GM18499 (cell line): Measurements from ENCODE around the gene PMVK.

Experiments
- ATAC-seq: cut with Tn5 transposase; IDR thresholded peaks from one replicate; pipeline ENCODE4 v1.9.1; 2021; ENCODE audit warnings: moderate number of reproducible peaks; ENCODE audit not compliant: insufficient read depth, unreplicated experiment

Gene PMVK

DNA sequence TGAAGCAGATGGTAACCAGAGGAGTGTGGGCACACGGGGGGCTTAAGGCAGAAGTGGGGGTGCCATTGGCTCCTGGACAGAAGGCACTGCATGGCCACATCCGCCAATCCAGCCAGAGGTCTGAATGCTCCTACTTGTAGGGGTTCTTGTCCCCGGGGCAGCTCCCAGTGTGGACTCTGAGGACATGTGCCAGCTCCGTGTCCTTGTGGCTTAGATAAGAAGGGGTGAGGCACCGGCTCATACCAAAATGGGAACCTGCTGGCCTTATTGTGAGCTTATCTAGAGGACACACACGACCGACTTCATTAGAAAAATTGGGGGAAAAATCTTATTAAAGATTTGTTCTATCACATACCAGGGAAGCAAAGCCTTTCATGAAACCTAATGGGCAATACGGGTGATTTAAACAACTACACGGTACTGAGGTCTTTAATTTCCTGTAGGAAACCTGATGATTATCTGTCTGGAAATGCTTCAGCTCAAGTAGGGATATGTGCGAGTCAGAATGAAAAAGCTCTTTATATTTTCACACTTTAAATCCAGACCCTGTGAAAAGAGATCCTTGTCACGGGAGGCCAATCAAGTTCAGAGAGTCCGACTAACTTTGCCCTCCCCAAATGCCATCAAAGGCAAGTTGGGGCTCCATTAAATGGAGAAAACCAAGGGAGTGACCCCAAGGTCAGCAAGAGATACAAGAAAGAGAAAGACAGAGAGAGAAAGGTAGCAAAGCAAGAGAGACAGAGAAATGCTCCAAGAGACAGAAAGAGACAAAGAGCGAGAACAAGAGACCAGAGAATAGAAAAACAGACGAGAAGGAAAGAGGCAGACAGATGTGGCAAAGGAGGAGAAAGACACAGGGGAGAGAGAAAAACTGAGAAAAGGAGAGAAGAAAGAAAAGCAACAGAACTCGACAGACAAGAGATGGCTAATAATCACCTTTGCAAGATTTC lies 52.3 kb downstream of the PMVK start:
- no peak for ATAC-seq

DNA sequence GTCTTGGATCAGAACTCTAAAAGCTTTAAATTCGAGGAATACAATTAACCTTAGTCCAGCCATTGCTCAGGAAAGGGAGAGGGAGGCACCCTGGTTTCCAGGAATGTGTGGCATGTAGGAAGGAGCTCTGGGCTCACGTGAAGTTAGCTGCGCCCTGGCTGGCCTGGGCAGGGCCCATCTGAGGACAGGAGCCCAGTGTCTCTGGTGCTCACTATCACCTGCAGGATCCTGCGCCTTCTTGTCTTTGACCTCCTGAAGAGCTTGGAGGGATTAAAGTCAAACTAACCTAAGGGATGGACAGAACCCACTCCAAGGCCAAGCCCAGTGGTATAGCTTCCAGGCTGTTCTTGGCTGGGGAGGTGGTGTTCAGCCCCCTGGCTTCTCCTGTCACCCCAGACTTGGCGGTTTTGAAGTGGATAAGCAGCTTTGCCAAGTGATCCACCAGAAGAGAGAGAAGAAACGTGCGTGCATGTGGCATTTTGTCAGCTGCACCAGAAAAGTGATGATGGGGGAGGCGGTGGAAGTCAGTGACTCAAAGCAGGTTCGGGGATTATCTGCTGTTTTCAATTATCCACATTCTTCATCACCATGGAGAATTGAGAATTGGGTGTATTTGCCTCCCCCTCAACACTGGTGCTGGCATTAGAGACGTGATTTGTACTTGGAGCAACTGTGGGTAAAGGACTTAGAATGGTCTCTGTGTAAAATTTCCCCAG lies 54.5 kb downstream of the PMVK start:
- ATAC-seq = no peak

DNA sequence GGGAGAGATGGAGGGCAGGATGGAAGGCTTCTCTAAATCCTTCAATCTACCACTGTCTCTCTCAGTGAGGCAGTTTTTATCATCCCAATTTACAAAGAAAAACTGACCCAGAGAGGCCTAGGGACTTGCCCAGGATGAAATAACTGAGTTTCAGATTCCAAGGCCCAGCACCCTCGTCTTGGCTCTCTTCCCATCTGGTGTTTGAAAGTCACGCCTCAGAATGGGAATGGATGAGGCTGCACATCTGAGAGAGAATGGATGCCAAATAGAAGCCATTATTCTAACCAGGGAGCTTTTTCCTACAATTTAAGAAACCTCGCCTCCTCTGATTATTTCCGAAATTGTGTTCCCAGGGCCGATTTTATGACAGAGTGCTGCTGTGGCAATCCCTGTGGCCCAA lies 55.8 kb downstream of the PMVK start:
- ATAC-seq = no peak

DNA sequence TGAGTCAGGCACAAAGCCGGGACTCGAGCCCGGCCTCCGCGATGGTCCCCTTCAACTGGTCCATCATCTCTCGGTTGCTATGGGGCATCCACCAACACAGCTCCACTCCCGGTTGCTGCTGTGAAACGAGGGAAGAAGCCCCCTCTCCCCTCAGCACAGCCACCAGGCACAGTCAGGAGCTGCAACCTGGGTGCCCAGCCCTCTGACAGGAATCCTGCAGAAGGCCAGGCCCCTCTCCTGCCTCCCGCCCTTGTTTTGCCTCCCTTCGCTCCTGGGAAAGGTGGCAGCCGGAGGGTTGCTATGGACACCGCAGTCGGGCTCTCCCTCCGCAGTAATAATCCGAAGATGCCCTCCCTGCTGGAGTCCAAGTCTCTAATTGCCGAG lies 57.5 kb downstream of the PMVK start:
- ATAC-seq = no peak

DNA sequence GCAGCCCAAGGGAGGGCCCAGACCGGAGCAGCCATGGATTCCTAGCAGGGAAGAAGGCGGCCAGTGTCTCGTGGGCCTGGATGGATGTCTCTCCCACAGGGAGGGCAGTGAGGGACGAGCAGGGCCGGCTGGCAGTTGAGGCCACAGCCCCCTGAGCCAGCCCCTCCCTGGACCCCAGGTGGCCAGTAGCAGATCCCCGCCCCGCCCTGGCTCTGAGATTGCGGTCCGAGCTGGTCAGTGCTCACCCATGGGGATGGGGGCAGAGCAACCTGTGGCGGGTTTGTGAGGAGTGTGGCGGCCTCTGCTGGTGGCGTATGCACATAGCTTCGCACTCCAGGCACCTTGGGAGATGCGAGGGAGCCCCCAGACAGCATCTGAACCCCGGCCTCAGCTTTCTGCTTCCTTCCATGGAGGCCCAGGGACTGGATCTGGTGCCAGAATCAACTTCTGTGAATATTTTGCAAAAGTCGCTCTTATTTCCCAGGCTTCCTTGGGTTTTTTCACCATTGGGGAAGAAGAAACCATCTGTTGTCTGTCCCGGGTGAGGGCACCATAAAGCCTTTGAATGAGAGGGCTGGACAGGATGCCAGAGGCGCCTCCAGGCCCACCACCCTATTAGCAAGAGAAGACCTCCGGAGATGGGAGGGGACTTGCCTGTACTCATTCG lies 58.0 kb downstream of the PMVK start:
- ATAC-seq = no peak

DNA sequence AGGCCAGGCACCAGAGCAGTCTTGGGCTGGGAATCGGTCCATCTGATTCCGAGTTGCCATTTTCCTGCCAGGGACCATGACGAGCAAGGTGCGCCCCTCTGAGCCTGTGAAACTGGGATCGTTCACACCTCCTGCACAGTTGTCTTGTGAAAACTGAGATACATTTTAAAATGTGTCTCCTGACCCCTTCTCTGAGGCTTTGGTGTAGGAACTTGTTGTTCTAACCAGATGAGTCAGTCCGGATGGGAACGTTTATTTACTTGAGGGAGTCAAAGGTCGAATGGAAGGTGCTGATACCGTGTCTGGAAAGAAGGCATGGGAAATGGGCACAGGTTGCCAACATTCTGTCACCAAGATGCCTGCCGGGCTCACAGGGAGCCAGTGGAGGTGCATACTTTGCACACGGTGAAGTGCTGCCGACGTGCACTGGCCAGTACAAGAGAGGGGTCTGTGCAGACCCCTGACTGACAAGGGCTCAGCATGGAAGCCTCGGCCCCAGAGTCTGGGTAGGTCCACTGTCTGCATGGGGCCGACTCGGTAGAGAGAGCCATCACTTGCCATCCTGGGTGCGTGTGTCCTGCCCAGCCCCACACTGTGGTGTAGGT lies 59.0 kb downstream of the PMVK start:
- no peak for ATAC-seq

DNA sequence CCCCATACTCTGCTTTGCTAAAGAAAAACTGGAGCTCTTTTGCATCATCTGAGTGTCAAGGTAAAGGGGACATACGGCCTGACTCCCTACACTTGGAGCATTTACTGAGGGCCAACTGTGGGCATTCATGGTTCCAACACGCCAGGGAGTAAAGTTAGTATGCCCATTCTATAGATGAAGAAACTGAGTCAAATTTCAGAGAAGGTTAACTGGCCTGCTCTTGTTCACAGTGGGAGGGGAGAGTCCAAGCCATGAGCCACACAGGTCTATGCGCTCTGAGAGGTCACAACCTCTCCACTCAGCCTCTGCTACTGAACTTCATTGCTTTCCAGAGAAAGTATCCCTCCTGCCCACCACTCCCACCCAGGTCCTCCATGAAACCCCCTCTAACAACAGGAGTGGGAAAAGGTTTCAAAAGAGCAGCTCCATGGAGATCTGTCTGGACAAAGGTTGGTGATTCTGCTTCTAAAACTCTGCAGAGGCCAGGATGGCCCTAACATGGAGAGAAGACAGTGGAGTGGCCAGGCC lies 59.6 kb downstream of the PMVK start:
- no peak for ATAC-seq
